Measurements from ENCODE around the gene AGFG2.

DNA sequence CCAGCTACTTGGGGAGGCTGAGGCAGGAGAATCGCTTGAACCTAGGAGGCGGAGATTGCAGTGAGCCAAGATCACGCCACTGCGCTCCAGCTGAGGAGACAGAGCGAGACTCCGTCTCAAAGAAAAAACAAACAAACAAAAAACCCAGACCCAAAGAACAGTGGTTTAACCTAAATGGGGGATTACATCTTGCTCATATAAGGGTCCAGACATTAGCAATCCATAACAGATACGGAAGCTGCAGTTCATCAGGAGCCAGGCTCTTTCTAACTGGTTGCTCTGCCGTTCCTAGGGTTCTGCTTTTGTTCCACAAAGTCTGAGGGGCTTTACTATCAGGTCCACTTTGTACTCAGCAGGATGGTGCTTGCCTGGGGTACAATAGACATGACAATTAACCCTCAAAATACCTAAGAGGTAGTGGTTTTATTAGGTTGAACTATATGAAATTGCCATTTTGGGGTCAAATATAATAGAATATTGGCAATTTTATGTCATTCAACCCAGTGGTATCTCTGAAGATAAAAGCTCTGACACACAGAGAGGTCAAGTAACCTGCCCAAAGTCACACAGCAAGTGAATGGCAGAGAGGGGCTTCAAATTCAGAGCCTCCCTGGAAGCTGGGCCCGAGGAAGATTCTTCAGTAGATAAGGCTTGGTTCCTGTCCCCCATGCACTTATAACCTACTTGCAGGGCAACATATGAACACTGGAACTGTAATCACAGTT is 34.0 kb upstream of the AGFG2 start:
- TF ChIP-seq EZH2 (IDR thresholded peaks at IDR 0.05) (no peak), POLR2AphosphoS5 (IDR thresholded peaks at IDR 0.05; ENCODE audit: borderline replicate concordance, low read depth, low read length) (no peak), FOXP2 (optimal IDR thresholded peaks at IDR 0.05; ENCODE audit: control extremely low read depth, extremely low read length, insufficient read depth) (no peak)

Measured in SK-N-MC (cell line).